DOHH2 (cell line): Measurements from ENCODE around the gene EGLN2.

Experiments
- EZH2phosphoT487 ChIP-seq: fragments of 200-600 bp; sonication (generic); IDR thresholded peaks from 2 replicates; pipeline ENCODE4 v1.6.1; 2017; ENCODE audit warnings: borderline replicate concordance, mild to moderate bottlenecking, antibody characterized with exemption, low read length, moderate library complexity, mixed read lengths
- TF ChIP-seq, protein P1 (sequence below): fragments of 200-600 bp; sonication (generic); IDR thresholded peaks from one replicate; pipeline ENCODE4 v1.5.1; 2014; ENCODE audit warnings: antibody characterized with exemption, mild to moderate bottlenecking, low read depth, low read length; ENCODE audit not compliant: poor library complexity, severe bottlenecking

- TF ChIP-seq, protein P1, sequence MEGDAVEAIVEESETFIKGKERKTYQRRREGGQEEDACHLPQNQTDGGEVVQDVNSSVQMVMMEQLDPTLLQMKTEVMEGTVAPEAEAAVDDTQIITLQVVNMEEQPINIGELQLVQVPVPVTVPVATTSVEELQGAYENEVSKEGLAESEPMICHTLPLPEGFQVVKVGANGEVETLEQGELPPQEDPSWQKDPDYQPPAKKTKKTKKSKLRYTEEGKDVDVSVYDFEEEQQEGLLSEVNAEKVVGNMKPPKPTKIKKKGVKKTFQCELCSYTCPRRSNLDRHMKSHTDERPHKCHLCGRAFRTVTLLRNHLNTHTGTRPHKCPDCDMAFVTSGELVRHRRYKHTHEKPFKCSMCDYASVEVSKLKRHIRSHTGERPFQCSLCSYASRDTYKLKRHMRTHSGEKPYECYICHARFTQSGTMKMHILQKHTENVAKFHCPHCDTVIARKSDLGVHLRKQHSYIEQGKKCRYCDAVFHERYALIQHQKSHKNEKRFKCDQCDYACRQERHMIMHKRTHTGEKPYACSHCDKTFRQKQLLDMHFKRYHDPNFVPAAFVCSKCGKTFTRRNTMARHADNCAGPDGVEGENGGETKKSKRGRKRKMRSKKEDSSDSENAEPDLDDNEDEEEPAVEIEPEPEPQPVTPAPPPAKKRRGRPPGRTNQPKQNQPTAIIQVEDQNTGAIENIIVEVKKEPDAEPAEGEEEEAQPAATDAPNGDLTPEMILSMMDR, result peak; percentile 36
- TF ChIP-seq EZH2phosphoT487, result no peak
These were observed 5.1 kb downstream of the EGLN2 start for GRCh38 chr19:40803857-40804782.
